ENCODE results near the gene ATP5PO. TPM values are rescaled to one million over a fixed set of nuclear protein-coding genes. Genes with fewer than 3 reads are reported as not detected.
A peak's percentile ranks its signal among the peaks of the same experiment; 100 is the strongest.

ATP5PO gene
- total RNA-seq, 1 experiment from 2014 or later: 232 TPM

DNA sequence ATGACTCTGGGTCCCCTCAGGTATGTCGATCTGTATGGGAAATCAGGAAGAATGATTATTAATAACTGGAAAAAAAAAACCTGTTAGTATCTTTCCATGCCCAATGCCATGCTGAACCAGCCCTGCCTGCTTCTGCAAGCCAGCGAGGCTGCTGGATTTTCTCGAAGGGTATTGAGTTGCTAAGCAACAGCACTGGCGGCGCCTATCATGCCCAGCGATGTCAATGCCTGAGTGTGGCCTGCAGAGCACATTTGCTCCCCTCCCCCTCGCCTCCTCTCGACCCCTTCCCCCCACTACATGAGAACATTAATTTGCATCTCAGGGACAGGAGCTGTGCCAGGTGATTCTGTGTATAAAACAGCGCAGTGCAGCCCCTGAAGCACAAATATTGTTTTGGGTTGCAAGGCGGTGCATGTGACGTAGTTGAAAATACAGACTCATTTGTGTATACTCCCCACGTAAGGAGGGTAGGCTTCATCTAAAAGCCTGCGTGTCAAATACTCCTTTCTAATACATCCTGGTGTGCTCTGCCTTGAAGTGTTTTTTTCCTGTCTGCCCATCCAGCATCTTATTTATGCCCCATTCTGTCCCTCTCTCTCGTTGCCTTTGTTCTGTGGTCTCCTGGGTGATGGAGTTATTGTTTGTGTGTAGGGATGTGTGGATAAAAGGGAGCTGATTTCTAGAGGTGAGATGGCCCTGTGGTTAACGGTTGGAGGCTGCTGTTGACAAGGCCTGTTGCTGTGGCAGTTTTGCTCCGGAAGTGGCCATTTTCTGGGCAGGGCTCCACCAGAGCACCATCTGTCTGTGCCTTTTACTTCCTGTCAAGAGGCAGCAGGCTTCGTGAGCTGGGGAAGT, 32.7 kb upstream of the ATP5PO start:
- no peaks in the 10 kb centered on the region for H3K9me3 ChIP-seq
- POLR2A ChIA-PET: interaction anchor here (0.6 to 1.7 kb wide), 12 partner anchors 11 to 125 kb away, joined by 3 to 31 read pairs (median 4); partner anchors contain the start of genes MRPS6 and SLC5A3
- CTCF ChIA-PET: interaction anchor here (0.6 to 2.6 kb wide), 6 partner anchors 18 to 254 kb away, joined by 3 to 7 read pairs (median 4); no protein-coding TSS in a partner anchor
- H3K36me3 ChIP-seq (ENCODE audit: control insufficient read depth, insufficient read depth, low read length): no peaks in the 10 kb centered on the region
- peak overlapping the region; percentile 97 for H3K27ac Mint-ChIP-seq (ENCODE audit: unreplicated experiment)
- H3K36me3 Mint-ChIP-seq (ENCODE audit: insufficient read depth, unreplicated experiment): peaks cover 39% of the 10 kb centered on the region
- TSS peak; percentile 52 for BruUV-seq (replicated peaks)
- H3K4me3 Mint-ChIP-seq (ENCODE audit: unreplicated experiment): peak overlapping the region; percentile 67
- H3K27me3 Mint-ChIP-seq (ENCODE audit: insufficient read depth, unreplicated experiment): no peaks in the 10 kb centered on the region
- DNase-seq: peak; percentile 75
- peaks cover 29% of the 10 kb centered on the region for H3K4me1 ChIP-seq
- H3K4me1 Mint-ChIP-seq (ENCODE audit: low read depth, unreplicated experiment): peaks cover 27% of the 10 kb centered on the region
- no peaks in the 10 kb centered on the region for H3K27me3 ChIP-seq (replicated peaks; ENCODE audit: control insufficient read depth, insufficient read depth, low read length)
- TF ChIP-seq, protein P1, sequence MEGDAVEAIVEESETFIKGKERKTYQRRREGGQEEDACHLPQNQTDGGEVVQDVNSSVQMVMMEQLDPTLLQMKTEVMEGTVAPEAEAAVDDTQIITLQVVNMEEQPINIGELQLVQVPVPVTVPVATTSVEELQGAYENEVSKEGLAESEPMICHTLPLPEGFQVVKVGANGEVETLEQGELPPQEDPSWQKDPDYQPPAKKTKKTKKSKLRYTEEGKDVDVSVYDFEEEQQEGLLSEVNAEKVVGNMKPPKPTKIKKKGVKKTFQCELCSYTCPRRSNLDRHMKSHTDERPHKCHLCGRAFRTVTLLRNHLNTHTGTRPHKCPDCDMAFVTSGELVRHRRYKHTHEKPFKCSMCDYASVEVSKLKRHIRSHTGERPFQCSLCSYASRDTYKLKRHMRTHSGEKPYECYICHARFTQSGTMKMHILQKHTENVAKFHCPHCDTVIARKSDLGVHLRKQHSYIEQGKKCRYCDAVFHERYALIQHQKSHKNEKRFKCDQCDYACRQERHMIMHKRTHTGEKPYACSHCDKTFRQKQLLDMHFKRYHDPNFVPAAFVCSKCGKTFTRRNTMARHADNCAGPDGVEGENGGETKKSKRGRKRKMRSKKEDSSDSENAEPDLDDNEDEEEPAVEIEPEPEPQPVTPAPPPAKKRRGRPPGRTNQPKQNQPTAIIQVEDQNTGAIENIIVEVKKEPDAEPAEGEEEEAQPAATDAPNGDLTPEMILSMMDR (IDR thresholded peaks at IDR 0.05; ENCODE audit: insufficient read depth in 1 of 2, low read depth in 1 of 2, low read length in 1 of 2, severe bottlenecking in 1 of 2, unreplicated experiment in 1 of 2): no peak
- peak overlapping the region; percentile 29 for H3K4me3 ChIP-seq (ENCODE audit: low read depth, low read length)
- intact Hi-C loops (cut with micrococcal nuclease; ENCODE audit: unreplicated experiment): loop anchor here (5.0 kb wide), 1 partner anchor 124 kb away; the partner anchor contains the start of genes MRPS6 and SLC5A3
- H3K9me3 Mint-ChIP-seq (ENCODE audit: unreplicated experiment): peaks cover 9% of the 10 kb centered on the region

DNA sequence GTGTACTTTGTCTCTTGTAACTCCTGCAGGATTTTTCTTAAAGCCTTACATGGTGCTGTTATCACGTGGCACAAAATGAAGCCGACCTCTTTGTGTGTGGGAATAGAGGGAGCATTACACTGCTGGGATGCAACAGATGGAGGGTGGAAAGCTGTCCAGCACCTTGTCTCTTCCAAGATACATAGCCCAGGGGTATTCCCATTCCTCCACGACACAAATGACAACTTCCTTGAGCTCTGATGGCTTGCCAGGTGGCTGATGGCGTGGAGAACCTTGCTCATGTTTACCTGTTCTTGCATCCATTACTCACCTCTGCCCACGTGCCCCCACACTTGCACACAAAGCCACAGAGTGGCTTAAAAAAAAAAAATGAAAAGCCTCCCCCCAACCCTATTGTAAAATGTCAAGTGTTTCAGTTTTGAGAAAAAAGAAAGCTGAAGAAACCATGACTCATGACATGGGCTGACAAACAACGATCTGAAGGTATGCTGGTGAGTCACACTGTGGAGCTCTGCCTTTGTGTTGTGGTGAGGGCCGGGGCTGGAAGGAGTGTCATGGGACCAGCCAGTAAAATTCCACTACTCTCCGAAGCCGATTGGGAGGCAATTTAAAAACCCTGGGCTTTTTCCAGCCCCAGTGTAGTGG, 32.0 kb upstream of the ATP5PO start:
- TSS peak; percentile 96 for BruUV-seq (replicated peaks)
- Histone ChIP-seq H3K4me3 (ENCODE audit: low read depth, low read length) (peak overlapping the region; percentile 29), H3K4me1 (peaks cover 29% of the 10 kb centered on the region), H3K27me3 (replicated peaks; ENCODE audit: control insufficient read depth, insufficient read depth, low read length) (no peaks in the 10 kb centered on the region), H3K36me3 (ENCODE audit: control insufficient read depth, insufficient read depth, low read length) (no peaks in the 10 kb centered on the region), H3K9me3 (no peaks in the 10 kb centered on the region)
- intact Hi-C loops (cut with micrococcal nuclease; ENCODE audit: unreplicated experiment): loop anchor here (1.0 to 5.0 kb wide), 2 partner anchors 20 to 125 kb away; partner anchors contain the start of genes MRPS6 and SLC5A3
- ChIA-PET CTCF (interaction anchor here (0.6 to 2.6 kb wide), 4 partner anchors 19 to 255 kb away, joined by 3 to 7 read pairs (median 4); no protein-coding TSS in a partner anchor), POLR2A (interaction anchor here (0.6 to 1.7 kb wide), 13 partner anchors 11 to 219 kb away, joined by 3 to 31 read pairs (median 4); partner anchors contain the start of genes MRPS6 and SLC5A3)
- TF ChIP-seq, protein P1 (IDR thresholded peaks at IDR 0.05; ENCODE audit: insufficient read depth in 1 of 2, low read depth in 1 of 2, low read length in 1 of 2, severe bottlenecking in 1 of 2, unreplicated experiment in 1 of 2): no peak
- H3K27me3 Mint-ChIP-seq (ENCODE audit: insufficient read depth, unreplicated experiment): no peaks in the 10 kb centered on the region
- peak; percentile 87 to 92 for DNase-seq
- peak overlapping the region; percentile 97 for H3K27ac Mint-ChIP-seq (ENCODE audit: unreplicated experiment)
- H3K36me3 Mint-ChIP-seq (ENCODE audit: insufficient read depth, unreplicated experiment): peaks cover 39% of the 10 kb centered on the region
- H3K9me3 Mint-ChIP-seq (ENCODE audit: unreplicated experiment): peaks cover 9% of the 10 kb centered on the region
- peak overlapping the region; percentile 67 for H3K4me3 Mint-ChIP-seq (ENCODE audit: unreplicated experiment)
- H3K4me1 Mint-ChIP-seq (ENCODE audit: low read depth, unreplicated experiment): peaks cover 27% of the 10 kb centered on the region

Measured in Caco-2 (cell line).